8988T (cell line): ENCODE results near the gene KCNG1.

Source experiments
- DNase-seq: peaks from one replicate; pipeline ENCODE4 v3.0.0; 2011

Gene KCNG1

DNA sequence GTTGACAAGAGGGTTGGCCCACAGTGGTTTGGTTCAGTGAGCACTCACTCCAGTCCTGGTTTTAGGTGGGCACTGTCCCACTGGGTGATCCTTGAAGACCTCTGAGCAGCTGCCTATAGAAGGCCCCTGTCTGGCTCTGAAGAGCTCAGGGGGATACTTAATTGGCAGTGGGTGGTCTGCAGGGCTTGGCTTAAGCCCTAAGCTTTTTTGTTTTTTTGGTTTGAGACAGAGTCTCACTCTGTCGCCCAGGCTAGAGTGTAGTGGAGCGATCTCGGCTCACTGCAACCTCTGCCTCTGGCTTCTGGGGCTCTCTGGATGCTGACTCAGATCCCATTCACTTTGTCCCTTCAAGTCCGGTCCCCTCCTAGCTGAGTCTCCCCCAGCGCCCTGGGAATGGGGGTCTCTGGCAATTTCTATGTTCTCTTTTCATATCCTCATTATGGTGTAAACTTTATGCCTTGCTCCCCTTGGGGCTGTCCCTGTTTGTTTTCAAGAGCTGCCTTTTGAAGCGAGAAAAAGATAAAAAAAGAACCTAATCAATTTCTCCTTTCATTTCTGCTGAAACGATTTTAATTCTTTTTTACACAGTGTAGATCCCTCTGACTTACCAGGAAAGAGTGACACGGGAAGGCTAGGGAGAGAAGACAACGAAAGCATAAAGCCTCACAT lies 12.2 kb upstream of the KCNG1 start:
- no peak for DNase-seq

DNA sequence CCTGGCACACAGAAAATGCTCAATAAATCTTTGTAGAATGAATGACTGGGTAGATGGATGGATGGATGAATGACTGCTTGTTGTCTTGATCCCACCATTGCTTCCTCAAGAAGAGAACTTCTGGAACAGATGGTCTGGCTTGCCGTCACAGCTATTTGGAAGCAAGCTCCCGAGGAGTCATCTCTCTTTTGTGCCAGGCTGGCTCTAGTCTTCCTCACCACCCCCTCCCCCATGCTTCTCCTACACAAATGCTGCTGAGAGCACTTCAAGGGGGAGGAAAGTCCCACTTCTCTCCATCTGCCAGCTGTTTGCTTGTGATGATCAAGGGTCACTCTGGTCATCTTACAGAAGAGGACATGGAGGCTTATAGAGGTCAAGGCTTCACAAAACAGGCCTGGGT lies 11.6 kb upstream of the KCNG1 start:
- DNase-seq, result no peak

DNA sequence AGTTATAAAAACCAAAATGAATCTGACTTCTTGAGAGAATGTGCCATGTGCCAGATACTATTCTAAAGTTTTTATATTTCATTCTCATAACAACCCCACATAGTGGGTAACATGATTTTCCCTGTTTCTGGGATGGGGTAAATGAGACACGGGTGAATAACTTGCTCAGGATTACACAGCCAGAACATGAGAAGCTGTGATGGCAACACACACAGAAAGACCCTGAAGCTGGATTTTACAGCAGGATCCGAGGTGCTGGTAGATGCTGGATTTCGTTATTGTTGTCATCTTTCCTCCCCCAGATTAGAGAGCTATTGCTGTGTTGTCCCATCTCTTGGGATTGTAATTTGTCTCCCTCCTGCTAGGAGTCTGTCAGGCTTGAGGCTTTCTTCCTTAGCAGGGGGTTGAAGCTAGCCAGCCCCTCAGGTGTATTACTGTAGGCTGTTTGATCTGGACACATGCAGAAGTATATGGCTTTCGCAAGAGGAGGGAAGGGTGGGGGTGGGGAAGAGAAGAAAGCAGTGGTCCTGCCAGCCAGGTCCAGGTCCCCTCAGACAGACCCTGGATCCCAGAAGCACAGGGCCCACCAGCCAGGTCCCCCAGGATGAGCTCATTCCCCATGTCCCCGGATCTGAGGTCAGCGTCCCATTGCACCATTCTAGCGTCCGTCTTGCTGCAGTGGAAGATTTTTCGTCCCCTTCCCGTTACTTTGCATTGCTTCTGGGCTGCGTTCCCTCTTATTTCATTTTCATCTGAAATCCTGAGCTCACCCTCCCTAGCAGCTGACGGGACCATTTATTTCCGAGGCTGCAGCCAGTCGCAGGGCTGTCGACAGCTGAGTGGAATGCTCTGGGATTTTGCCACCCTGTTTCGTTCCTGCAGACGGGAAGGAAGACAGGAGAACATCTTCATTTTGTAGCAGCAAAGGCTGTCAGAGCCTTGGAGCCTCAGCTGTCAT lies 7.3 kb upstream of the KCNG1 start:
- no peak for DNase-seq

DNA sequence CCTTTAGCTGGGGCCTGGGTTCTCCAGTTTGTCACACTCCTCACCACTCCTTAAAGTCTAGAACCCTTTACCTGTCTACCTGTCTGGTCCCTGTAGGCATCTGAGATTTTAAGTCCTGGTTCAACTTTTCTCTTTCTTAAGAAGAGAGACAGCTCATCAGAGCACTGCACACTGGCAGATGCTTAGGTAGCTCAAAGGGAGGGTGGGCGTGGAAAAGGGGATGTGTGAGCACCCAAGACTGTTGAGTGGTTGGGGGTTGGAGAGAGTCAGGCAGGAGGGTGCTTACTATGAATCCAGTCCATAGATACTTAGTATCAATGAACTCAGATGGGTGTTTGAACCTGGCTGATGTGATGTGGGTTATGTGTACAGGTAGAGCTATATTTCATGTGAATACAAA lies 6.6 kb upstream of the KCNG1 start:
- DNase-seq, result no peak

DNA sequence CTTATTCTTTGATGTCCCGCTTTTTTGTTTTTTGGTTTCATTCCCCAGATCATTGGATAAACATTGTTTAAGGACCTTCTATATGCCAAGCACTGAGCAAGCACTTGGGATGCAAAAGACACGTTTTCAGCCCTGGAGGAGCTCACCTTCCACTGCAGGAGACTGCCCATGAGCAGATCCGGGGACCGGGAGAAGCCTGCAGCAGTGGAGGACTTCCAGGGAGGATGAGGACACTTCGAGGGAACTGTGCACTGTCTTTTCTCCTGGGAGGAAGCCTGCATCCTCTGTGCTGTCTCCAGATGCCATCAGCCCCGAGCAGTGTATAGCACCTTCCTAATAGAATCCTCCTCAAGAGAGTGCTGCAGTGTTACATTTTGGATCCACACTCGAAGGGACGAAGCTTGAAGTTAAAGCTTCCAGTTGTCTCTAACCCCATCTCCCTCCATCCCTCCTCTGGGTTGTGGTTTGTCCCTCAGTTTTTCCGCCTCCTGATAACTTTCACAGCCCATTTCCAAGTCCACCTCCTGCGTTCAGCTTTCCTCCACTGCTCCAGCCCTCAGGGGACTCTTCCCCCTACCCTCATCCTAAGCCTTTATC lies 5.8 kb upstream of the KCNG1 start:
- no peak for DNase-seq

DNA sequence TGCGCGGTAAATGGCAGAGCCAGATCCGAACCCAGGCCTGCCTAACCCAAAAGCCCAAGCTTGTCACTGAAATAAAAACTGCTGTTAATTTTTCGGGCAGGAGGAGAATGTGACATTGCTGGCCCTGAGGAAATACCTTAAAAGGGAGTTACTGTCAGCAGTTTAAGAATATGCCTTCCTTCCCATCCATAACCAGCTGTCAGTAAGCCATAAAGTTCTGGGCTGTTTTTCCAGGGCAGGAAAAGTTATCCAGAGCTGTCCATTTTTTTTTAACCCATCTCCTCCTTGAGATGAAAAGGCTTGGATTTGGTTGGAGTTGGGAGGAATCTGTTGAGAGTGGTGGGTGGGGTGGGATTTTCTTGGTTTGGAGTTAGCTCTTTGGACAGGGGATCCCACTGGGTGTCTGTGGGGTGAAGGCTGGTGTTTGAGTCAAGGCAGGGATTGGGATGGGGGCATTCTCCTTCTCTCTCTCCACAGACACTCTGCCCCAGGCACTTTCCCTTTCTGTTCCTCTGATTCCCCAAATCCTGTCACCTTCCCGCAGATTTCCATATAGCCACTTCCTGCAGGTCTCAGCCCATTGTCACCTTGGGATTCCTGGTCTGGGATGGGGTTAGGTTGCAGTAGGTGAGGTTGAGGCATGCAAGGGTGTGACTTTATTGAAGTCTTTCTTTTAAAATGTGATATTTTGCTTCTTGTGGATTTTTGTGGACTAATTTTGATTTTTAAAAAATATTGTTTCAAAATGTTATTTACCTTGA lies 4.3 kb upstream of the KCNG1 start:
- no peak for DNase-seq

DNA sequence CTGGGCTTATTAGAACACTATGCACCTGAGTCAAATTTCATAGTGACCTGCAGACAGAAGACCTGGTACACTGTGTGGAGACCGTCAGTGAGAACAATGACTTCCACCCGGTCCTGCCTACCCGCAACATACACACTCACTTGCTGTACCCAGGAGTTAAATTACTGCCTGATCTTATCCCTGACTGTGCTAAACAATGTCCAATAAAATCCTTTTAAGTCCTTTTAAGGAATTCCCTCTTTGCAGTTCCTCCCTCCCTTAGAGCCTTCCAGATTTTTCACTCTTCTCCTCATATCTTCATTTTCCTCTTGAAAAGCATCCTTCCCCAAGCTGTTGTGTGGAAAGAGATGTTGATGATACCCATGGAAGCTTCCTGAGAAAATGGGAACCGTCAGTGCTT lies 3.4 kb upstream of the KCNG1 start:
- DNase-seq, result no peak

DNA sequence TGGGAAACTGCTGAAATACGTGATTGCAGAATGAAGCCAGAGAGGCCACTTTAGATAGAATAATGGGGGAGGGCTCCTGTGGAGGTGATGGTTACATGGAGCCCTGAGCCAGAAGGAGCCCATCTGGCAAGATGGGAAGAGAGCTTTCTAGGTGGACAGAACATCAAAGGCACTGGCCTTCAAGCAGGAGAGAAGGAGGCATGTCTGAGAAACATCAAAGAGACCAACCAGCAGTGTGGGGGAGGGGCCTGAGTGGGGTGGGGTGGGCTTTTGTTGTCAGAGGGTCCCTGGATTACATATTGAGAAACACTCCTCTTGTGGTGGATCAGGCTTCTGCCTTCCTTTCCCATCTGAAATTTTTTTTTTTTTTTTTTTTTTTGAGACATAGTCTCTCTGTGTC lies 1.9 kb upstream of the KCNG1 start:
- DNase-seq, result no peak

DNA sequence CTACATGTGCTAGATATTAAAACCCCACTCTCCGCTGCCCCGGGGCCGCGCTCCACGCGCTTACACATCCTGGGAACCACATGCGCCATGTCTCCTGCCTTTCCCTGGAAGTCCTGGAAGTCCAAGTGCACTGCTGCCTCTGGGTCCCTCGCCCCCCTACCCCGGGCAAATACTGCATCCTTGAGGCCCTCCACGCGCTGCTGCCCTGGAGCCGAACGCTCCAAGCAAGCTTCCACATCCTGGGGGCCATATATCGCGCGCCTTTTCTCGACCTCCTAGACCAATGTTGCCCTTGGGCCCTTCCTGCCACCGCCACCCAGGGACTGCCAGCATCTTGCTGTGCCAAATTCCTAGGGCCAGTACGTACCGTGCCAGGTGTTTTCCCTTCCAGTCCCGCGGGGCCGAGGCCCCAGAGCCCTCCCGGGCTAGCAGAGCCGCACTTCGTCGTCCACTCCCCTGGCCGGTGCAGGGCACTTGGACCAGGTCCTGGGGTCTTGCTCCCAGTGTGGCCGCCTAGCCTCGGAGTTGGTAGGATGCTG lies 779 bp upstream of the KCNG1 start:
- no peak for DNase-seq

DNA sequence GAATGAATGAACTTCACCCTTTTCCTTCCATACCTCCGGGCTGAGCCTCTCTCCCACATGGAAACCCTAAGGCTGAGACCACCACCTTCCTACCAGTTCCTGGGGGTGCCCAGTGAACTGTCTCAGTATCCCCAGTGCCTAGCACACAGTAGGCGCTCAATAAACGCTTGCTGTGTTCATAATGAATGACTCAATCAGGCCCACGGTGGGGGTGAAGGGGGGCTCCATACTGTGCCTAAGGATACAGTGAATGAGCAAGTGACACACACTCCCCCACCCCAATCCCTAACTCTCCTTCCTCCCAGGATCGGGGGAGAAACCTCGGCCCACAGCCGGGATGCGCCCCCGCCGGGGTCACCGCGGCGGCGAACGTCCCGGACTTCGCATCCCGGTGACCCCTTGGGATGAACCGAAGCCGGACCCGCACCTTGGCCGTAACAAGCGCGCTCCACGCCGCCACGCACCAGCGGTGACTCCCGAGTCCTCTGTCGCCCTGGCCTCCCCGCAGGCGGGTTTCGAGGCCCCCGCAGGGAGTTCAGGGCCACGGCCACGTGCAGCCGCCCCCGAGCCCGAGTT lies 592 bp downstream of the KCNG1 start:
- no peak for DNase-seq

DNA sequence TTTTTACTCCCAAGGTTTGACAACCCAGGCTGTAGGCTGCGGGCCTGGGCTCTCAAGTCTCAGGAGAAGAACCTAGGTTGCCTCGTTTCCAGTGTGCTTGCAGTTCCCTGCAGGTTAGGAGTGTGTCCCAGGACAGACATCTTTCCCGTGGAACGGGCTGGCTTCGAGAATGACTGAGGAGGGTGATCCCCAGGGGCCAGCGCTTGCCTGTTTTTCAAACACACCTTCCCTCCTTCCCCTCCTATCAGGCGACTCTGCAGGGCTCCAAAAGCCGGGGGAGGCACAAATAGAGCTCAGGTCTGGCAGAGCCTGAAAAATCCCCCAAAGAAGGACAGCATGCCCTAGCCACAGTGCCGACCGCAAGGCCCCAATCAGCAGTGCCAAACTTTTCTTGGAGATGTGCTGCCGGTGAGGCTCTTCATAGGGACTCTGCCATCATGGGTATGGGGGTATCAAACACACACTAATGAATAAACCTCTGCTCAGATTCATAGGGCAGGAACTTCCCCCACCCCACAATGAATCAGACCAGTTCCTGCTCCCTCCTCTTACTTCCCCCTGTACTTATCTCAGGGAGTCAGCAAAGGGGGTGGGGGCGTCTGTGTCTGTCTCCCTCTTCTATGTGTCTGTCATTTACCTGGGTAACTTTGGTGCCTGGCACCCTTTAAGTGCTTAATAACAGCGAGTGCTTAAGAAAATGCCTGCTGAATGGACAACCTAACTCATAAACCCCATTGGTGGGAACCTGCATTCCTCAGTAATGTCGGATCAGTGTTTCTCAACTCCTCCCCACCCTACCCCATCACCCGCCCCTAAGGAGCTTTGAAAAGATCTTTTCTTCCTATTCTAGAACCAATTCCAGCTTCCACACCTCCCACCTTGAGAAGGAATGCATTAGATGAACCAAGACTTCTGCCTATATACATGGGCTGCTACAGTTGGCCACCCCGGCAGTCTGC lies 1.6 kb downstream of the KCNG1 start:
- DNase-seq, result no peak

DNA sequence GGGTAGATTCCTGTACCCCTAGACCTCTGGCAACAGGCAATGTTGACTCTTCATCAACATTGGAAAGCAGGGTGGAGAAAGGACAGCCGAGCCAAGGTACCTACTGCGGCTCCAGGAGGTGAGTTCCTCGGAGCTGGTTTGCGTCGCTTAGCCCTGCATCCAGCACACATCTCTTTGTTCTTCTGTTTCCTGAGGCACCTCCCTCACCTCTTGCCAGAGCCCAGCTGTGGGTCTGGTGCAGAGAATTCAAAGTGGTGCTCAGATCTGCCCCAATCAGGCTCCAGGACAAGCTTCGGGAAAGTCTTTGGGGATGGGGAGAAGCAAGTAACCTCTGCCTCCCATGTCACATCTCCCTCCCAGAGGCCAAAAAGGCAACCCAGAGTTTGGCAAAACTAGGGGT lies 2.2 kb downstream of the KCNG1 start:
- DNase-seq, result no peak

DNA sequence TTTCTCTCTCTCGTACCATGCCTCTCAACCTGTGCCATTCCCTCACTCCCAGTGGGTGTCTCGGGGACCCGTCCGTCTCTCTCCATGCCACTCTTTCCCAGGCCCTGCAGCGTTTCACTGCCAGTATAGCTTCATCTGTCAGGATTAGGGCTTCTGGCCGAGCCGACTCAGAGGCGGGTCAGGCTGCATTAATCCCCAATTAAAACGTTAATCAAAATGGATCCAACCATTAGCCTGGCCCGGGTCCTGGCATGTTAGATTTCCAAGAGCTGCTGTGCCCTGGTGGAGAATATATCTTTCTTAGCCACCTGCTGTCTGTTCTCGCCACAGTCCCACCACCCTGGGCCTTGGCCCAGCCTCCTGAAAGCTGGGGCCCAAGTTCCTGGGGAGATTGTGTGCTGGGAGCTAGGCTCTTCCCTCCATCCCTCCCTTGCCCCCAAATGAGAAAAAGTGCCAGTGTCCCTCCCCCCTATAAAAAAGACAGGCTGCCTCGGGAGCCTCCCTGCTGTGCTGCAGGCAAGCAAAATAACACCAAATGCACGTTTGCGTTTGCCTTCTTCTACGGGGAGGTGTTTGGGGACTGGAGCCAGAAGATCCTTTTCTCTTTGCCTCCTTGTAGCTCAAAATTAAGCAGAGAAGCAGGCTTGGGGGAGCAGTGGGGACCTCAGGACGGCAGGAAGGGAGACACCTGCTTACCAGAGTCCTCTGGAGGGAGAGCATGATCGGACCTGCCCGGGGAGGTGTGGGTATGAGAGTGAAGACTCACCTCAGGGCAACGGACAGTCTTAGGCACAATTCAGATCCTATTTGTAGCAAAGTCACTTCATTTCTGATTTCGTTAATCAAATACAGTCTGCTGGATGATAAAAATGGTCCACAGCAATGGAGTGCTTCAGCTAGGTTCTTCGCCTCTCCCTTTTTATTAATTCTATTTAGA lies 3.0 kb downstream of the KCNG1 start:
- DNase-seq, result no peak

DNA sequence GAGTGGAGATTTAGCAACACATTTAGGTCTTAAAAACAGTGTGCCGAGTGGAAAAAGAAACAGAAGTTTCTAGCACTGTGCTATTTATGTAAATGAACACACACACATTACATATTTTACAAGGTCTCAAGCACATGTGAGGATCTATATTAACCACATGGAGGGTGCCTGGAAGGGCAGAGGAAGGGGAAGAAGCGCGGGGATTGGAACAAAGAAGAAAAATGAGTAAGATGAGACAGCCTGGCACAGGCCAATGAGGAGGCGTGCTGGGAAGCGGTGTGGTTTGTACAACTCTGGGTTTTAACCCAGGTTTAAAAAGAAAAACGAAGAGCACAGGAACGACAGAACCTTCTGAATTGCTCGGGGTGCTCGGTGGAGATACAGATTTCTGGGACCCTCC lies 5.7 kb downstream of the KCNG1 start:
- DNase-seq, result no peak

DNA sequence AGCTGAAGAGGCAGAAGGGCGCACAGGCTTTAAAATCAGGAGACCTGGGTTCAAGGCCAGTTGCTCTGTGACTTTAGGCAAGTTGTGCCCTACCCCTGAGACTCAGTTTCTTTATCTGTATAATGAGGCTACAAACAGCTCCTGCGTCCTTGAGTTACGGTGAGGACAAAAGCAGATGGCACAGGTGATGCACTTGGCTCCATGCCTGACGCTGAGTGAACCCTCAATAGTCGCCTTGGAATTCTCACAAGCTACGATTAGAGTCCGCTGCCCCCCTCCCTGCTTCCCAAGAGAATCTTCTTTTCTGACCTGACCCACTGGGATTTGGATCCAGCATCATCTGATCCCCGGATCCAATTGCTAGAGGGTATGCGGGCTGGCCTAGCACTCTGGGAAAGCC lies 6.4 kb downstream of the KCNG1 start:
- no peak for DNase-seq

DNA sequence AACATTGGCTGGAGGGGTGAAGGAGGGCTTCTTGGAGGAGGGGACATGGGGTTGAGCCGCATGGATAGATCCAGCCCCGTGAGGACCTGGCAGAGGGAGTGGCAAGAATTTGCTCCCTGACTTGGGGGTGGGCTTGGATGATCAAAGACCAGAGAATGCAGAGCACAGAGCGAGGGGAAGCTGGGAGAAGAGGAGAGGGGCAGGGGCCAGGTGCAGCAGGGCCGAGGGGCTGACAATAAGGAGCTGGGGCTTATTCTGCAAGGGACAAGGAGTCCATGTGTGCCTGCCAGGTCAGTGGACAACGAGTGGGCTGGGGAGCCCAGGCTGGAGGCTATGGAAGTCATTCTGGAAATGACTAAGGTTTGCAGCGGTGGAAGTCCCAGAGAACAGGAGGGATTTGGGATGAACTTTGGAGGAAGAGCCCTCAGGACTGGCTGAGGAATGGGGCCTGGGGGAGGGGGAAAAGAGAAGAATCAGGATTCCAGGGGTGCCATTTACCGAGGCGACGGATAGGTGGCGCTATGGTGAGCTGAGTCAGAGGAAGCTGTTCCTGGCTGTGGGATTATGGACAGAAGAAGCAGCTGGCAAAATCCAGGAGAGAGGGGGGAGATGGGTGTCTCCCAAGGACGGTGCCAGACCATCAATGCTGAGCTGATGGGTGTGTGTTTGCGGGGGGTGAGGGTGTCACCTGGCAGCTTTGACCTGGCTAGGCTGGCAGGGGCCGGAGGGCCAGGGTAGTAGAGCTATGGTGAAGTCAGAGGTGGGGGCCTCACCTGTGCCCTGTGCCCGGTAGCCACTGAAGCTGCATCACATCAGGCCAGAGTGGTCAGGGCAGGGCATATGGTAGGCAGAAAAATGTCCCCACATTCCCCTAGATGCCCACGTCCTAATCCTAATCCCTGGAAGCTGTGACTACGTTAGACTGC lies 7.8 kb downstream of the KCNG1 start:
- peak; percentile 80 for DNase-seq

DNA sequence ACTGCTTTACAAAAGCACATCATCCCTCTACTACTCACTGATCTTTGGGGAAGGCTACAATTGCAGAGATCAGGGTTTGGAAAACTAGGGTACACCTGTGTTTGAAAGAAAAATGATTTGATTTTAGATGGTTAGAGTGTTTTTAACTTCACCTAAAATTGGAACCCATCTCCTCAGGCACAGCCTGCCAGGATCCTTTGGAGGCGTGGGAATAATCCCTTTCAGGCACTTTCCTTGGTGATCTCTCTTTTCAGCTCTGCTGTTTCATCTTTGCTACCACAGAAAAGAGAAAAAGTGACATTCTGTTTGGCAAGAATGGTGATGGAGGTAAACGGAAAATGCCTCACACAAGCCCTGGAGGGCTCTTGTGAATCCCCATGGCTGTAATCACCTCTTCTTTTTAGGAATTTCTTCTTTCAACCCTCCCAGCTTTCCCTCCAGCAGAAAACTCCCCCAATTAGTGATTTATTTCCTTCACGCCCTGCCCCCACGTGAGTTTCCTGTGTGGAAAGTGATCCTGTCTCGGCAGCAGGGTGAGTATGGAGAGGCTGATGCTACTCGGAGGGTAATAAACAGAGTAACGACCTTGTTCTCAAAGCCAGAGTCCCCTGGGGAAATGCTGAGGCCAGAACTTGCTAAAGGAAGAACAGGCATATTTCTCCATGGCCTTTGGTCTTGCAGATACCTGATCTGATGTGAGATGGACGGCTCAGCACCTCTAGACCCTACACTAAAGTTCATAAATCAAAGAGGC lies 9.2 kb downstream of the KCNG1 start:
- no peak for DNase-seq

DNA sequence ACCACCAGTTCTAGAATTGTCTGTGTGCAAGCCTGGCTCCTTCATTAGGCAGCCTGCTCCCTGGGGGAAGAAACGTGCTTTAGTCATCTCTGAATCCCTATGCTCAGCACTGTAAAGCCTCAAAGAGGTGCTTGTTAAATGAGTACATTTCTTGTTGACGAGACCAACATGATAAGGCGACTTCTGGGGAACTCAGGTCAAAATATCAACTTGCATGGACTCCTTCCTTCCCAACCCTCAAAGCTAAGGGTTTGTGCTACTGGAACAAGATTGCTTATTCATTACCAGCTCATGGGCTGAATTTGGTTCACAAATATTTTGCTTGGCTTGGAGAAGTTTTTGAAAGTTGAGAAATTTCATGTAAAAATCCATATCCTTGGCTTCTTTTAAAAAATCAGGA lies 10.6 kb downstream of the KCNG1 start:
- DNase-seq, result no peak
